DOHH2 (cell line): ENCODE measurements around the gene ERLEC1.

Source experiments
- H3F3A ChIP-seq: fragments of 200-600 bp; sonication (generic), shearing (Covaris generic); 2 replicates; pipeline ENCODE4 v1.6.0; 2016; ENCODE audit warnings: antibody characterized with exemption, mild to moderate bottlenecking; ENCODE audit not compliant: control insufficient read depth, insufficient read depth
- H3K27ac ChIP-seq: fragments of 200-600 bp; sonication (generic); 2 replicates; pipeline ENCODE4 v1.5.1; 2014; ENCODE audit warnings: low read depth, mild to moderate bottlenecking, low read length, moderate library complexity
- H3K27me3 ChIP-seq: fragments of 200-600 bp; sonication (generic); 2 replicates; pipeline ENCODE4 v1.6.1; 2014; ENCODE audit warnings: mild to moderate bottlenecking, low read length, mixed read lengths; ENCODE audit not compliant: control insufficient read depth
- H3K36me3 ChIP-seq: fragments of 200-600 bp; sonication (generic); 2 replicates; pipeline ENCODE4 v1.6.1; 2014; ENCODE audit warnings: mild to moderate bottlenecking, low read length, moderate library complexity, mixed read lengths; ENCODE audit not compliant: control insufficient read depth
- H3K4me1 ChIP-seq: fragments of 200-600 bp; sonication (generic); 2 replicates; pipeline ENCODE4 v1.6.1; 2014; ENCODE audit warnings: mild to moderate bottlenecking, low read length, mixed read lengths; ENCODE audit not compliant: control insufficient read depth
- H3K4me2 ChIP-seq: fragments of 200-600 bp; sonication (generic); 2 replicates; pipeline ENCODE4 v1.6.0; 2014; ENCODE audit warnings: mild to moderate bottlenecking, low read length, moderate library complexity
- H3K4me3 ChIP-seq: fragments of 200-600 bp; sonication (generic); 2 replicates; pipeline ENCODE4 v1.5.1; 2014; ENCODE audit warnings: mild to moderate bottlenecking, low read length, mixed read lengths
- H3K79me2 ChIP-seq: fragments of 200-600 bp; sonication (generic); 2 replicates; pipeline ENCODE4 v1.6.1; 2014; ENCODE audit warnings: mild to moderate bottlenecking, low read length, mixed read lengths; ENCODE audit not compliant: control insufficient read depth
- H3K9me2 ChIP-seq: fragments of 200-600 bp; sonication (generic); replicated peaks from 2 replicates; pipeline ENCODE4 v1.6.1; 2014; ENCODE audit warnings: mild to moderate bottlenecking, low read length, mixed read lengths; ENCODE audit not compliant: control insufficient read depth
- H3K9me3 ChIP-seq: fragments of 200-600 bp; sonication (generic); 2 replicates; pipeline ENCODE4 v1.6.1; 2014; ENCODE audit warnings: antibody characterized with exemption, low read length, mixed read lengths; ENCODE audit not compliant: control insufficient read depth, insufficient read depth
- H4K20me1 ChIP-seq: fragments of 200-600 bp; sonication (generic); 2 replicates; pipeline ENCODE4 v1.6.0; 2014; ENCODE audit warnings: low read depth, mild to moderate bottlenecking, antibody characterized with exemption, low read length, moderate library complexity; ENCODE audit not compliant: control insufficient read depth, insufficient read depth
- EZH2phosphoT487 ChIP-seq: fragments of 200-600 bp; sonication (generic); IDR thresholded peaks from 2 replicates; pipeline ENCODE4 v1.6.1; 2017; ENCODE audit warnings: borderline replicate concordance, mild to moderate bottlenecking, antibody characterized with exemption, low read length, moderate library complexity, mixed read lengths
- TF ChIP-seq, protein P1 (sequence below): fragments of 200-600 bp; sonication (generic); IDR thresholded peaks from one replicate; pipeline ENCODE4 v1.5.1; 2014; ENCODE audit warnings: antibody characterized with exemption, mild to moderate bottlenecking, low read depth, low read length; ENCODE audit not compliant: poor library complexity, severe bottlenecking

ERLEC1 gene

DNA sequence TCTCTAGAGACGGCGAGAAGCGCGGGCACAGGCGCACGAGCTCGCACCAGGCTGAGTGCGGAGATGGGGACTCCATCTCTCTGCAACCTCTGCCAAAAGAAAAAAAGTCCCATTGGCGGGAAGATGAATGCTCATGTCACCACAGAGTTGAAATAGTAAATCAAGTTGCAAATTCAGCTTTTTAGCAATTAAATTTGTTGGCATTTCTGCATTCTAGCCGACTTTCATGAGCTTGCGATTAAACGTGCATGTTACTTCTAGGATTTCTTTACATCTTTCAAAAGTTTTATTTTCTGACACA lies 18.7 kb upstream of the ERLEC1 start:
- Histone ChIP-seq H3K27me3 (no peaks in the 10 kb centered on the region), H3K9me2 (no peaks in the 10 kb centered on the region), H3K79me2 (peaks cover 67% of the 10 kb centered on the region), H4K20me1 (peaks cover 5% of the 10 kb centered on the region; the same call in 1 of the 2 replicates), H3F3A (peaks cover 26% of the 10 kb centered on the region), H3K36me3 (peaks cover 47% of the 10 kb centered on the region), H3K4me2 (peak overlapping the region; percentile 79), H3K4me1 (peaks cover 32% of the 10 kb centered on the region), H3K9me3 (no peaks in the 10 kb centered on the region), H3K4me3 (peak overlapping the region; percentile 96), H3K27ac (peak overlapping the region; percentile 84)
- TF ChIP-seq EZH2phosphoT487, result no peak
- TF ChIP-seq, protein P1, sequence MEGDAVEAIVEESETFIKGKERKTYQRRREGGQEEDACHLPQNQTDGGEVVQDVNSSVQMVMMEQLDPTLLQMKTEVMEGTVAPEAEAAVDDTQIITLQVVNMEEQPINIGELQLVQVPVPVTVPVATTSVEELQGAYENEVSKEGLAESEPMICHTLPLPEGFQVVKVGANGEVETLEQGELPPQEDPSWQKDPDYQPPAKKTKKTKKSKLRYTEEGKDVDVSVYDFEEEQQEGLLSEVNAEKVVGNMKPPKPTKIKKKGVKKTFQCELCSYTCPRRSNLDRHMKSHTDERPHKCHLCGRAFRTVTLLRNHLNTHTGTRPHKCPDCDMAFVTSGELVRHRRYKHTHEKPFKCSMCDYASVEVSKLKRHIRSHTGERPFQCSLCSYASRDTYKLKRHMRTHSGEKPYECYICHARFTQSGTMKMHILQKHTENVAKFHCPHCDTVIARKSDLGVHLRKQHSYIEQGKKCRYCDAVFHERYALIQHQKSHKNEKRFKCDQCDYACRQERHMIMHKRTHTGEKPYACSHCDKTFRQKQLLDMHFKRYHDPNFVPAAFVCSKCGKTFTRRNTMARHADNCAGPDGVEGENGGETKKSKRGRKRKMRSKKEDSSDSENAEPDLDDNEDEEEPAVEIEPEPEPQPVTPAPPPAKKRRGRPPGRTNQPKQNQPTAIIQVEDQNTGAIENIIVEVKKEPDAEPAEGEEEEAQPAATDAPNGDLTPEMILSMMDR, result no peak

DNA sequence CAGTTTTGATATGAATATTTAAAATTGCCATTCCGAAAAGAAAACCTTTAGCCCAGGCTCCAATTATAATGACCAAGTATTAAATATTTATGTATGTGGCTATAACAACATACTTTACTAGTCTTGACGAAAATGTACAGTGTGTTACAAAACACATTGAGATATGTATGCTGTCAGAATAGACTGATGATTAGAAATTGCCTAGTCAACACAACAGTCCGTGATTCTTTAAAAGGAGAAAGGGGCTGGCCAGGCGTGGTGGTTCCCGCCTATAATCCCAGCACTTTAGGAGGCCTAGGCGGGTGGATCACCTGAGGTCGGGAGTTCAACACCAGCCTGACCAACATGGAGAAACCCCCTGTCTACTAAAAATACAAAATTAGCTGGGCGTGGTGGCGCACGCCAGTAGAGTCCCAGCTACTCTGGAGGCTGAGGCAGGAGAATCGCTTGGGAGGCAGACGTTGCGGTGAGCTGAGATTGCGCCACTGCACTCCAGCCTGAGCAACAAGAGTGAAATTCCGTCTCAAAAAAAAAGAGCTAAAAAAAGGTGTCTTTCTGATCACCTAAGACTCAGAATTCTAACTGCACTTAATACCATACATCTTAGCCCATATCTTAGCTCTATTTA lies 17.4 kb upstream of the ERLEC1 start:
- Histone ChIP-seq H3K4me1 (peaks cover 32% of the 10 kb centered on the region), H3K79me2 (peaks cover 79% of the 10 kb centered on the region), H3K9me3 (no peaks in the 10 kb centered on the region), H3K4me3 (peak overlapping the region; percentile 96), H3F3A (peaks cover 33% of the 10 kb centered on the region), H3K4me2 (peak overlapping the region; percentile 79), H3K9me2 (no peaks in the 10 kb centered on the region), H3K27me3 (no peaks in the 10 kb centered on the region), H3K36me3 (peaks cover 44% of the 10 kb centered on the region), H4K20me1 (peaks cover 5% of the 10 kb centered on the region; the same call in 1 of the 2 replicates), H3K27ac (no peak overlapping the region)
- TF ChIP-seq, protein P1, result no peak
- no peak for TF ChIP-seq EZH2phosphoT487

DNA sequence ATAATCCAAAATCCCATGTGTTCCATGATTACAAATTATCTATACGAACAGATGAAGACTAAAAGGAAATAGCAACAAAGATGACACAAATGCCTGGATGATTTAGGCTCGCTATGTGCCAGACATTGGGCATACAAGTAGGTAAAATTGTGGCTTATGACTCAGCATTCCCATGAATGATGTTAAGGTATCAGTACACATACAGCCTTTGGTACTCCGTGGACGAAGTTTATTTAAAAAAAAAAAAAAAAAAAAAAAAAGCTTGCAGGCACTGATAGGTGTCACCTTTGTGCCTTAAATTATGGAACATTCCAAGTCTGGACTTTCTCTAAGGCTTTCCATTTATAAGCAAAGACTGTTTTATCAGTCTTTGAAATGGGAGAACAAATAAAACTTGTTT lies 16.6 kb upstream of the ERLEC1 start:
- H3K79me2 ChIP-seq, result peaks cover 88% of the 10 kb centered on the region
- TF ChIP-seq, protein P1, result no peak
- no peak for TF ChIP-seq EZH2phosphoT487
- H3K4me3 ChIP-seq, result peak overlapping the region; percentile 96
- H4K20me1 ChIP-seq, result peaks cover 5% of the 10 kb centered on the region; the same call in 1 of the 2 replicates
- H3F3A ChIP-seq, result peaks cover 42% of the 10 kb centered on the region
- H3K36me3 ChIP-seq, result peaks cover 50% of the 10 kb centered on the region
- H3K27me3 ChIP-seq, result no peaks in the 10 kb centered on the region
- peaks cover 32% of the 10 kb centered on the region for H3K4me1 ChIP-seq
- no peaks in the 10 kb centered on the region for H3K9me3 ChIP-seq
- peak overlapping the region; percentile 79 for H3K4me2 ChIP-seq
- H3K27ac ChIP-seq, result no peak overlapping the region
- no peaks in the 10 kb centered on the region for H3K9me2 ChIP-seq
